ENCODE data around the gene TLE1.

The TLE1 gene

GRCh38 chr9:81592887-81593266, 96.5 kb downstream of the TLE1 start:
- no peak for TF ChIP-seq CTCF (IDR thresholded peaks at IDR 0.05; ENCODE audit: low read depth, low read length, missing control alignments)
- DNase-seq (ENCODE audit: low read depth): no peak
- H3K4me3 ChIP-seq (ENCODE audit: low read depth, low read length): no peak overlapping the region

- no peak for DNase-seq (ENCODE audit: low read depth)
- no peak overlapping the region for H3K4me3 ChIP-seq (ENCODE audit: low read depth, low read length)
- no peak for TF ChIP-seq CTCF (IDR thresholded peaks at IDR 0.05; ENCODE audit: low read depth, low read length, missing control alignments)
These were observed 97.6 kb downstream of the TLE1 start for GRCh38 chr9:81591791-81592190.

- no peak for DNase-seq (ENCODE audit: low read depth)
- TF ChIP-seq CTCF (IDR thresholded peaks at IDR 0.05; ENCODE audit: low read depth, low read length, missing control alignments): no peak
These were observed 98.7 kb downstream of the TLE1 start for GRCh38 chr9:81590688-81591087.

GRCh38 chr9:81589819-81590218, 99.5 kb downstream of the TLE1 start:
- DNase-seq (ENCODE audit: low read depth): no peak
- TF ChIP-seq CTCF (IDR thresholded peaks at IDR 0.05; ENCODE audit: low read depth, low read length, missing control alignments): no peak
- no peak overlapping the region for H3K4me3 ChIP-seq (ENCODE audit: low read depth, low read length)

More at GRCh38 chr9:81590688-81591087, 98.7 kb downstream of the TLE1 start:
- no peak overlapping the region for H3K4me3 ChIP-seq (ENCODE audit: low read depth, low read length)

- no peak for DNase-seq (ENCODE audit: low read depth)
- TF ChIP-seq CTCF (IDR thresholded peaks at IDR 0.05; ENCODE audit: low read depth, low read length, missing control alignments): no peak
- H3K4me3 ChIP-seq (ENCODE audit: low read depth, low read length): no peak overlapping the region
These were observed 100.0 kb downstream of the TLE1 start for GRCh38 chr9:81589392-81589791.

GRCh38 chr9:81588148-81588871, 101.0 kb downstream of the TLE1 start:
- no peak overlapping the region for H3K4me3 ChIP-seq (ENCODE audit: low read depth, low read length)
- TF ChIP-seq CTCF (IDR thresholded peaks at IDR 0.05; ENCODE audit: low read depth, low read length, missing control alignments): no peak
- DNase-seq (ENCODE audit: low read depth): no peak

GRCh38 chr9:81586786-81587185, 102.6 kb downstream of the TLE1 start:
- no peak for TF ChIP-seq CTCF (IDR thresholded peaks at IDR 0.05; ENCODE audit: low read depth, low read length, missing control alignments)

More at GRCh38 chr9:81586786-81587185, 102.6 kb downstream of the TLE1 start:
- DNase-seq (ENCODE audit: low read depth): no peak
- no peak overlapping the region for H3K4me3 ChIP-seq (ENCODE audit: low read depth, low read length)

Measured in GM12864 (cell line).